Measurements from ENCODE around the gene REXO1.
A peak's percentile ranks its signal among the peaks of the same experiment; 100 is the strongest.

The REXO1 gene

DNA sequence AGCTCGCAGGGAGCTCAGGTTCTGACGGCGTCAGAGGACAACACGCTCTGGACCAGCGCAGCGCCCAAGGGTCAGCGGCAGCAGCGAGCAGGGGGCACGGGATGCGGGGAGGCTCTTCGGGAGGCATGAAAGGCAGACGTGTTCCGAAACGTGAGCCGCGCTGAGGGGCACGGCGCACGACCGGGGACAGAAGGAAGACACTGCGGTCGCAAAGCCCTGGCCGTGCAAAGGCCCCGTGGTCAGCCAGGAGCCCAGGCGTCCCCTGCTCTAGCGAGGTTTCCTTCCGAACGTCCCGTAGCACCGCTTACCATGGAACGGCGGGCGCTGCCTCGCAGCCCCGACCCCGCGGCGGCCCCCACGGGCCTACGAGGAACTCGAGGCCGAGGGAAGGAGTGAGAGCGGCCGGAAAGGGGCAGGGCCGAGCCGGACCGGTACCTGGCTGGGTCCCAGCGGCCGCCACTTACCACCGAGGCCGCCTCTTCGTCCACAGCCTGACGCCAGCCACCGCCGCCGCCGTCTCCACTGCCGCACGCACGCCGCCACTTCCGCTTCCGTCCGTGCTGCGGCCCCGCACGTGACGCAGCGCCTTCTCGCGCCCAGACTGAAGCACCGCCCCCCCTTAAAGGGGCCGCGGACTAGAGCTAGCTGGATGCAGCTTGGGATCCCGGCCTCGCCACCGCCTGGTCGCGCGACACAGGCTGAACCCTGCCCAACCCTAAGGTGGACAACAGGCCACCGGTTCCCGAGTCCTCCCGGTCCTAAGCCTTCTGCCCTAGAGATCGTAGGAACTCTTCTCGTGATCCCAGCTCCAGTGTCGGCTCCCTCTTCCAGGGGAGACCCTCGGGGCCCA, 27.6 kb upstream of the REXO1 start:
- DNase-seq (ENCODE audit: low spot score) = peak; percentile 94

GRCh38 chr19:1875265-1875645, 27.0 kb upstream of the REXO1 start:
- DNase-seq (ENCODE audit: low spot score) = peak; percentile 27

- peak; percentile 63 for DNase-seq (ENCODE audit: low spot score)
Observed at GRCh38 chr19:1874554-1875185, 26.4 kb upstream of the REXO1 start.

DNA sequence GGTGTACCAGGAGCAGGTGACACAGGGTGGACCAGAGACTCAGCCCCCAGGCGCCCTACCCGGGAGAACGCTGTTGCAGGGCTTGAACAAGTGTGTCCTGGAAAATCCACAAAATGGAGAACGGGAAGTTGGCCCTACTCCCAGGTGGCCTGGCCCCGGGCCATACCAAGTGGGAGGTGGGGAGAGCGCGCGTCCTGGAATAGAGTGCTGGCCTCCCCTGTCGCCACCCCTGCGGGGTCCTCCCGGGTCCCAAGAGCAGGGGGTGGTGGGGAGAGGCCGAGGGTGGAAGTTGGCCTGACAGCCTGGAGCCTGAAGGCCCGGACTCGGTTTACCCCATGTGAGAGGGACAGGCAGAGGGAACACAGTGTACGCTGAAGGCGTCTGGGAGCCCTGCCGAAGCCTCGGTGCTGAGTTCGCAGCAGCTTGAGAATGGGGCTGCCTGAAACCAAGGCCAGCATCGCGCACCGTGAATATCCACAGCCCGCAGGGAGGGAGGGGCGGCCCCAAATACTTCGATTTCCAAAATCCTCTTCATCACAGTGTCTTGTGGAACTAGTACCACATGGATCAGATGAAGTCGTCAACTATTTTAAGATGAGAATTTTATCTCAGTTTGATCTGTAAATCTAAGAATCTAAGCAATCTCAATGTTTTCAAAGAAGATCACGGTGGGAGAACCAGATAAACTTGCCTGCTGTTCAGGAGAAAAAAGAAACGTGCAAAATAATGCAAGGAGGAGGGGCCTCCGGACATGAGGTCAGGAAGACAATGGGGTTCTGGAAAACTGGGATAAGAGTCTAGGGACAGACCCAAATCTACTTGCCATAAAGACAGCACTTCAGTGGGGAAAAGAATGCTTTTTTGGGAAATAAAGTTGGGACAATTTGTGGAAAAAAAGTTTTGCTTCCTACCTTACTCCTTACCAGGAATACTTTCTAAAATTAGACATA, 25.5 kb upstream of the REXO1 start:
- DNase-seq (ENCODE audit: low spot score) = no peak

DNA sequence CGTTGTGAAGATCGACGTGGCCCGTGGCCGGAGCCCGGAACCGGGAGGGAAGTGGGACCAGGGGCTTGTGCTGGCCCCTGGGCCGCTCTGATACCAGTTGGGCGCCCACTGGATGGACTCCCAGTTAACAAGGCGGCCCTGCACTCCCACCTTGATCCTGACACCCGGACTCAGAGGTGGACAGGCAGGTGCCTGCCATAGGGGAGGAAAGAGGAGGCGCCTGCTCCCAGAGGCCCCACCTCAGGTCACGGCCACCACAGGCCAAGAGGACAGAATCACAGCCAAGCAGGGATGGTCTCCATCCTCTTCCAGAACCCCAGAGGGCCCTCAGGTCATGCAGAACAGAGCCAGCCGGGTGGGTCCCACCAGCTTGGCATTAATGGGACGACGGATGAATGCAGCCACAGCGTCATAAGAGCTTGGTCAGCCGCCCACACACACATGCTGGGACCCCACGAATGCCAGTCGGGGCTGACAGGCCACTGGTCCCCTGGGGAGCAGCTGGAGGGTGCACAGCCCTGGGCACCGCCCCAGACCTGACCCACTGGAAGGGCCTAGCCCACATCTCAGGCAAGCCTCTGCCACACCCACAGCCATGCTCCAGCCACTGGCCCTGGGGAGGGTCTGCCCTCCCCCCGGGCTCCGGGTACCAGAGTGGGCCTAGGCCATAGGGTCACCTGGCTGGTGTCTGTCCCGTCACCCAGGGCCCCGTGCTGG, 24.7 kb upstream of the REXO1 start:
- DNase-seq (ENCODE audit: low spot score) = no peak

DNA sequence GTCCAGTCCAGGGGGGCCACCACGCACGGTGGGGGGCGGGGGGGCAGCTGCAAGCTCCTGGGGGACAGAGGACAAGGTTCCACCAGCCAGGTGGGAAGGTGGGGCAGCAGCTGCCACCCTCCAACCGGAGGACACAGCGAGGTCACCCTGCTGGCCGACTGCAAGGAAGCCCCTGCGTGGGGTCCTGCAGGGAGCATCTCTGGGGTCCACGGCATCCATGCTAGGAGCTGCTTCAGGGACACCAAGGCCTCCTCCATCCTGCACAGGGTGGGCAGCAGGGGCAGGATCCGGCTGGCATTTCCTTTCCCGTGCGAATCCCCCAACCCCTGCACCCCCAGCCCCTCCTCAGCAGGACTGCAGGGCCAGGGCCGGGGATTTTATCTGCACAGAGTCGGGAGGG, 23.3 kb upstream of the REXO1 start:
- DNase-seq (ENCODE audit: low spot score) = no peak

- DNase-seq (ENCODE audit: low spot score) = no peak
Observed at GRCh38 chr19:1871140-1871597, 22.9 kb upstream of the REXO1 start.

DNA sequence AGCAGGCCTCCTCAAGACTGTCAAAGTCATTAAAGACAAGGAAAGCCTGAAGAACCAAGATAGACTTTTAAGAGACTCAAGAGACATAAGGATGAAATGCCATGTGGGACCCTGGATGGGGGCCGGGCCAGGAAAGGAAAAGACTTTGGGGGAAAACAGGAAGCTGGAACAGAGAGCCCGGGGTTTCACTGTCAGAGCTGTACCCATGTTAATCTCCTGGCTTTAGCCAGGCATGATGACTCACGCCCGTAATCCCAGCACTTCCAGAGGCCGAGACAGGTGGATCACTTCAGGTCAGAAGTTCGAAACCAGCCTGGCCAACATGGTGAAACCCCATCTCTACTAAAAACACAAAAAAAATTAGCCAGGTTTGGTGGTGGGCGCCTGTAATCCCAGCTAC, 20.7 kb upstream of the REXO1 start:
- DNase-seq (ENCODE audit: low spot score) = no peak

DNA sequence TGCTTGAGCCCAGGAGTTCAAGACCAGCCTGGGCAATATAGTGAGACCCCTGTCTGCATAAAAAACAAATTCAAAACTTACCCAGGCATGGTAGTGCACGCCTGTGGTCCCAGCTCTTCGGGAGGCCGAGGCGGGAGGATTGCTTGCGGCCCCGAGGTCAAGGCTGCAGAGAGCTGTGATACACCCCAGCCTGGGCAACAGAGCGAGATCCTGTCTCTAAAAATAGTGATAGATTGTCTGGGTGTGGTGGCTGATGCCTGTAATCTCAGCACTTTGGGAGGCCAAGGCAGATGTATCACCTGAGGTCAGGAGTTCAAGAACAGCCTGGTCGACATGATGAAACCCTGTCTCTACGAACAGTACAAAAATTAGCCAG, 19.1 kb upstream of the REXO1 start:
- DNase-seq (ENCODE audit: low spot score) = no peak

DNA sequence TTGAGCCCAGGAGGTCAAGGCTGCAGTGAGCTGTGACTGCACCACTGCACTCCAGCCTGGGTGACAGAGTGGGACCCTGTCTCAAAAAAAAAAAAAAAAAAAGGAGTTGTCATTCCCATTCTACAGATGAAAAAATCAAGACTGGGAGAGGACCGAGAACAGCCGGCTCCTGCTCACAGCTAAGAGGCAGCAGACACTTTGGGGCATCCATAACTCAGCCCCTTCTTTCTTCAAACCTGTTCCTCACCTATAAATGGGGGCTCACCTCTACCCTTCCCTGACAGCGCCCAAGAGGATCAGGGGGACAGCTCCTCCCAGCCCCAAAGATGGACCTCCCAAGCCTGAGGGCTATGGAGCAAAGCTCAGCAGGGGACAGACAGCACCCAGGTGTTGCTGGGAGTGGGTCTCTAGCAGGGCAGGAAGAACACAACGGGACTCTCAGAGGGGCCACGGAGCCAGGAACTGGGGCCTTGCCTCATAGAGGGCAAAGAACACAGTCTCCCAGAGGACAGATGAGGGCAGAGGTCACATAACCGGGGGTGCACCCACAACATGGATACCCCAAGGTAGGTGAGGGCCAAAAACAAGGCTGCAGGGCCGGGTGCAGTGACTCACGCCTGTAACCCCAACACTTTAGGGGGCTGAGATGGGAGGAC, 18.5 kb upstream of the REXO1 start:
- DNase-seq (ENCODE audit: low spot score) = no peak

DNA sequence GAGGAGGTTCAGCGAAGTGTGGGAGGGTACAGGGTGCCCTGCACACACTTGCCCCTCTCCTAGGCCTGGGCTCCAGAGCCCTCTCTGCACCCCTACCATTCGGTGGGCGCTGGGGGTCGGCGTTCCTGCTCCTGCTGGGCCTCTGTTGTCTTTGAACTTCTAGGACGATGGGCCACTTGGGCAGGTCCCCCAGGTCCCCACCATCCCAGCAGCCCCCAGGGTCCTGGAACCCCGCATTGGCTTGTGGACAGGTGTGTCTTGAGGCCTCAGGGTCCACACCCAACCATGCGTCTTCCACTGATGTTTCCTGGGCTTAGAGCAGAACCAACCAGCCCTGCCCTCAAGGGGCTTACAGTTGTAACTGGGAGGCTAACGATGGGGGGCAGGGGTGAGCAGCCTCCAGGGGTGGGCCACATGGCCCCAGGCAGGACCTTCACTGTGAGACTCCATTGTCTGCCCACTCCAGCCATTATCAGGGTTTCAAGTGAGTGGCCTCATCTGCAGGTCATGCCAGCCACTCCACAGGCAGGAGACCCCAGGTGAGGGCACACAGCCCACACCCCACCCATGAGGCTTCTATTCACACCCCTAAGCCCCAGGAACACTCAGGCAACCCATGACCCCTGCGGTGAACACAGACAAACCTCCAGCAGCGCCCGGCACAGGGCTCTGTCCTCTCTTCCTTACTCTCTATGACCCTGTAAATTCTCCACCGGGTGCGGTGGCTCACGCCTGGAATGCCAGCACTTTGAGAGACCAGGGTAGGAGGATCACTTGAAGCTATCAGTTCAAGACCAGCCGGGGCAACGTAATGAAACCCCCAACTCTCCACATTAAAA, 17.1 kb upstream of the REXO1 start:
- no peak for DNase-seq (ENCODE audit: low spot score)

DNA sequence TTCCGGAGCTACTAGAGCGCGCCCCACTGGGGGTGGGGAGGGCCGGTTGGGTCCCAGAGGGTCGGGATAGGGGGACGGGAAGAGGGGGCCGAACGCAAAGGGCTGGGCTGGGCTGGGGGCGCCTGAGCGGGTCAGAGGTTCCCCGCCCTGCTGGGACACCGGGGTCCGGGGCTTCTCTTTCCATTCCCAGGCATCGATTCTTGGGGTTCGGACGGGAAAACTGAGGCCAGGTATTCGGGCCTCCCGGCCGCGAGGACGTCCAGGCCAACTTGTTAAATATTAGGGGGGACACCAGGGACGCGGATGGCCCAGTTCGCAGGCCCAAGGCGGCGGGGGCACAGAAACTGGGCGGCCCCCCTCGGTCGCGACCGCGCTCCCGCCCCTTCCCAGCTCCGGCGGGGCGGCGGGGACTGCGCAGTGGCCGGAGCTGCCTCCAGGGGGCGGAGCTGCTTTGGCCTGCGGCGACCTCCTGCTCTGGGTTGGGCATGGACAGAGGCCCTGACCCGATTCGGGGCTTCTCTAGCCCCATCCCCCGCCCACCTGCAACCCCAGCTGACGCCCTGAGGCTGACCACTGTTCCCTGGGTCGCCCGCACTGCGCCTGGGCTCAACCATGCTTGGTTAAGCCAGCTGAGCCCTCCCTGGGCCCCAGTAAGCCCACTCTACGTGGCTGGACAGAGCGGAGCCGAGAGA, 16.3 kb upstream of the REXO1 start:
- DNase-seq (ENCODE audit: low spot score) = peak; percentile 61

DNA sequence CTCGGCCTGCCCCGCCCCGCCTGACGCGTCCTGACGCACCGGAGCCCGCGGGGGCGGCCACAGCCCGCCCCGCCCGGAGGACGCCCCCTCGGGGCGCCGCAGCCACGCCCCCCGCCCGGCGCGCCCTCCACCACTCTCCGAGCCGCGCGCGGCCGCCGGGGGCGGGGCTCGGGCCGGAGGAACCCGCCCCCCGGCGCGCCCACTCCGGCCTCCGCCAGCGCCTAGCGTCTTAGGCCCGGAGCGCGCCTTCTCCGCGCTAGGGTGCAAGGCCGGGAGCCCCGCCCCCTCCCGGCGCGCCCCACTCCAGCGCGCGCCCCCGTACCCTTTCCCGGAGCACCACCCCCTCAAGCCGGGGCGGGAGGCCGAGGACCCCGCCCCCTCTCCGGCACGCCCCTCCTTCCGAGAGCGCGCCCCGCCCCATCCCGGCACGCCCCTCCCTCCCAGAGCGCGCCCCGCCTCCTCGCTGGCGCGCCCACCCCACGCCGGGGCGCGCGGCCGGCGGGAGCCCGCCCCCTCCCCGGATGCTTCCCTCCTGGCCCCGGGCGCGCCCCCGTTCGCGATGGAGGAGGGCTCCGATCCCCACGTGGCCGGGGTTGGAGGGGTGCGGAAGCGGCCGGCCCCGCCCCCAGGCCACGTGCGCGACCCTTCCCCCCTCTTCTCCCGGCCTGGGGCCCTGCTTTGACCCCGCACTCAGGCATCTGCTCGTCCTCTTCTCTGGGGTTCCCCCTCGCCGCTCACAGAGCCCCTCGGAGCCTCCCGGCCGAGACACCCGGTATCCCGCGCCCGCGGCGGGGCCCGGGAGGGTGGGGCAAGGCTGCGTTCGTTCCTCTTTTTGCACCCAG, 15.6 kb upstream of the REXO1 start:
- DNase-seq (ENCODE audit: low spot score) = peak; percentile 83

DNA sequence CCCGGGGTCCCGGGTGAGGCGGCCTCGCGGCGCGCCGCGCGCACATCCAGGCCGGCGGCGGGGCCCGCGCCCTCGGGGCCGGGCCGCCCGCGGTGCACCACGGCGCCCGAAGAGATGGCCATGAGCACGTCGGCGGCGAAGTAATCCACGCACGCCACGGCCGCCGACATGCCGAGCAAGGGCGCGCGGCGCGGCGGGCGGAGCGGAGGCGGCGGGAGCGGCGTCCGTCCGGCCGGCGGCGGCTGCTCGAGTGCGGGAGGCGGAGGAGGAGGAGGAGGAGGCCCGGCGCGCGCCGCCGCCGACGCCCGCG, 15.0 kb upstream of the REXO1 start, which contains the start of gene KLF16:
Gene KLF16 (minus strand): TSS at position 252 of the 310 bp plus-strand sequence. CDS start 82 bp downstream, at position 170.
- no peak for DNase-seq (ENCODE audit: low spot score)

GRCh38 chr19:1862424-1863327, 14.4 kb upstream of the REXO1 start:
- DNase-seq (ENCODE audit: low spot score) = peak; percentile 51

GRCh38 chr19:1862068-1862423, 13.8 kb upstream of the REXO1 start:
- no peak for DNase-seq (ENCODE audit: low spot score)

DNA sequence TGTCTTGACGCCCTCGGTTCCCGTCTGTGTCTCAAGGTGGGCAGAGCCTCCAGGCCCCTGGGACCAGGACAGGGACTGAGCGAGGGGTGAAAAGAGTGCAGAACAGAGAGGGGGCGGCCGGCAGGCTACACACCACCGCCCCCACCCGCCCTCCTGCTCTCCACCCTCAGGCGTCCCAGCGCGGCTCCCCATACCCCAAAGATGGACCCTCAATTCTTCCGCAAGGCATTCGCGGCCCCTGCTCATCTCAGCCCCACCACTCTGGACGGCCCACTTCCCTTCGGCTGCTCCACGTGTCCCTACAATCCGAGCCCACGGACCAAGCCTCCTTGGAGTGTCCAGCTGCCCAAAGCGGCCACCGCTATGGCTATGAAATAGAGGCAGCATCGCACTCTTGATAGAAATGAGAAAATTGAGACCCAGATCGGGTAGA, 13.3 kb upstream of the REXO1 start:
- no peak for DNase-seq (ENCODE audit: low spot score)

All from hematopoietic multipotent progenitor cell treated with erythropoietin and hydrocortisone succinate and interleukin-3 and kit ligand, for 15 days (in vitro differentiated cells).